HG03354 (cell line): Measurements from ENCODE around the gene RBM14.
"Not testable (repeated sequence)": the region's sequence is repeated elsewhere in the genome, so short reads cannot be mapped to it uniquely, and the experiment has no call there.

Source experiments
- ATAC-seq: cut with Tn5 transposase; IDR thresholded peaks from one replicate; pipeline ENCODE4 v1.9.1; 2021; ENCODE audit warnings: mild to moderate bottlenecking; ENCODE audit not compliant: unreplicated experiment, poor library complexity, severe bottlenecking

The RBM14 gene

DNA sequence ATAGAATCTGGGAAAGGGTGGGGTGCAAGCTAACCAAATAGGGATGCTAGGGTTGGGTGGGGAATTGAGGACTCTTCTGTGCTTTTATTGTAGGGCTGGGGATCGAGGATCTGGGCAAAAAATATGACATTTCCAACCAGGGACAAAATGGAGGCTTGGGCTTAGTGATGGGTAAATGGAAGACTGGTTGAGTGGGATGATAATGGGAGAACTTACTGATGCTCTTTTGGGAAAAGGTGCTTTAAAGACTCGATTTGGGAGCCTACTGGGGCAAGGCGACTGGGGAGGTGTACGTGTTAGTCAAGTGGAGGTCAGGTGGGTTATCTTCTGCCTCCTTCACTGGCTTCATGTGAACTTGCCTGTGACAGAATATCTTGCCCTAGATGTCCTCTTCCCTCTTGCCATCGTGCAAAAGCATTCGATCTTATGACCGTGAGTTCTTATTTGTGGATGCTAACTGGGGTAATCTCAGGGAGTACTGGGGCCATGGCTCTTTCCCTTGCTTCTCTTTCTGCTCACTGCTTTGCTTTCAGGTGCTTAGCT lies 11.7 kb downstream of the RBM14 start:
- no peak for ATAC-seq

DNA sequence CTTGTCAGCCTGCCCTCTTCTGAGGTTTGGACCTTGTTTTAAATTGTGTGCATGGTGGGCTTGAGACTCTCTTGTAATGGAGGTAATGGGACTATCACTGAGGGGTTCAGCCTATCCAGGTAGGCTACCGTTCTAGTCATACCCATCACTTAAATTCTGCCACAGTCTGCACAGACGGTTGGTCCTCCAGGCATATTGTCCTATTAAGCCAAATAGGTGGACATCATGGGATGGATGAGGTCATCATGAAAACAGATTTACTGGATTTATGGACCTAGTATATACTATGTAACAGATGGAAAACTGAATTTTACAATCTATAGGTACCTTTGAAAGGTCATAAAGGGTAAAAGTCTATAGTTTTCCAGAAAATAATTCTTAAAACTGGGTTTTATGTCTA lies 12.9 kb downstream of the RBM14 start:
- no peak for ATAC-seq

DNA sequence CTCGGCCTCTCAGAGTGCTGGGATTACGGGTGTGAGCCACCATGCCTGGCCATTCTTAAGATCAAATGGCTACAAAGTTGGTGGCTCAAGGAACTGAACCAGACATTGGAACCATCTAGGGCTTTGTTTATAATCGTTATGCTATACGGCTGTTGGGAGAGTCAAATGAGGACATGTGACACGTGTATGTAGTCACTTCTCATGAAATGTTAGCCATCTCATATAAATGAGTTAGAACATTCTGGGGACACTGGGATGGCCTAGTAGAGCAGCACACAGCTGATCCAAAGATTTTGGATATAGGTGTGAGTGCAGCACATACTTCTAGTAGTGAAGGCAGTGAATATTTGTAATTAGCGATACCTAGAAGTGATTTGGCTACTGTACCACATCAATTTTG lies 15.5 kb downstream of the RBM14 start:
- ATAC-seq = no peak

GRCh38 chr11:66632952-66633351 lies 16.5 kb downstream of the RBM14 start:
- no peak for ATAC-seq

- ATAC-seq = no peak
Observed at GRCh38 chr11:66636411-66636810, 20.0 kb downstream of the RBM14 start.

DNA sequence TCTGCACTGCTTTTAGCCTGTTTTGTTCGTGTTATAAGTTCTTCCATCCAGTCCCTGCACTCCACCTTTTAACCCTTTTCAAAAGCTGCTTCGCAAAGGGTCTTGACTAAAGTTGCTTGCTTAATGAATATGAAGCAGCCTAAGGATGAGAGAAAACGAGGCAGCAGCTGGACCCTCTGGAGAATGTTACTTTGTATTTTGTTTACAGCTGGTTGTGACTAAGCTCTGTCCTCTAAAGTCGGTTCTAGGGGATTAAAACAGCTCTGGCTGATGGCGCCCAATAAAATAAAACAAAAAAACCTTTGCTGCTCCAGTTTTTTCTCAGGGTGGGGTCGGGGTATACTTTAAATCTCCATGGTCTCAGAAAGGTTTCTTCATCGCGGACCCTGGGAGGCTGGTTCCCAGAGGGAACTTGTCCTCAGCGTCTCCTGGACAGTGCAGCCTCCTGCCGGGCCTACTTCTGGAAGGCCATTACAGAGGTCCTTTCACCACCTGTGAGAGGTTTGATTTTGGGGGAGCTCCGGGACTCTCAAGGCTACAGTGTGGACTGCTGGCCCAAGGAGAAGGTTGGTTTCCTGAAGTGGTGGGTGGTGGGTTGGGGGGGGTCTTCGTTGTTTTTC lies 21.2 kb downstream of the RBM14 start:
- no peak for ATAC-seq

DNA sequence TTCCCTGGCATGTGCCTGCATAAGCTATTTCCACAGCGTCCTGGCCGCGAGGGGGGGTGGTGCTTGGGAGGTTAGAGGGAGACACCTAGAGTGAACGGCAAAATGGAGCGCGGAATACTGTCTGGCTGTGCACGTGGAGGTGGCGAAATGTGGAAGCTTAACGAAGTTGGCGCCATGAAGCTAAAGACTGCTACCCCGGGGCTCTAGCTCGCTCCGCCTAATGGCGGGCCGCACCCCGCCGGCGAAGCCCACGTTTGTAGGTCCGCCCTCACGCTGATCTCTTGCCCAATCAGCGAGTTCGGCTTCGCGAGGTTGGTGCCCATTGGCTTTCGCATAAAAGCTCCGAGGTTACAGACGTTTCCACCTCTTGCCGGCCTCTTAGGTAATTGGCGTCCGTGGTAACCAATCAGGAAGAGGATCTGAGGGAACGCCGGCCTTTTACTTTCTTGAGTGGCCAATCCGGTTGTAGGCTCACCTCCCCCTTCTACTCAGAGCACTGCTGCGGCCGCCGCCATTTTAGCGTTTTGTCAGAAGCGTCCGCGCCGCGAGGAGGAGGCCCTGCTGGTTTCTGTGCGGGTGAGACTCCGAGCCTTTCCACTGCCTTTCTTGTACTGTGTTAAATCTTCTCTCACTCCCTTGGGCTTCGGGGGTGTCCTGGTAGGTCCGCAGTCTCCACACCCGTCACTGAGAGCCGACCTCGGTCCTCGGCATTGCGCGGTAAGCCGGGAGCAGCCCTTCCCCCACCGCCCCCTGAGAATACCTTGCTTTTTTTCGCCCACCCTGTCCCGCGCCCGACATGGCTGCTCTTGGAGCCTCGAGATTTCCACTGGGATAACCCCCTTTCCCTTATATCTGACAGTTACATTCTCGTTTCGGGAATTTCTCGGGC lies 22.0 kb downstream of the RBM14 start, which contains the start of gene RBM4:
TSS of gene RBM4 (plus strand) at position 527 of the 889 bp plus-strand sequence. CDS start 1,009 bp downstream, outside the sequence.
- peak; percentile 93 for ATAC-seq

DNA sequence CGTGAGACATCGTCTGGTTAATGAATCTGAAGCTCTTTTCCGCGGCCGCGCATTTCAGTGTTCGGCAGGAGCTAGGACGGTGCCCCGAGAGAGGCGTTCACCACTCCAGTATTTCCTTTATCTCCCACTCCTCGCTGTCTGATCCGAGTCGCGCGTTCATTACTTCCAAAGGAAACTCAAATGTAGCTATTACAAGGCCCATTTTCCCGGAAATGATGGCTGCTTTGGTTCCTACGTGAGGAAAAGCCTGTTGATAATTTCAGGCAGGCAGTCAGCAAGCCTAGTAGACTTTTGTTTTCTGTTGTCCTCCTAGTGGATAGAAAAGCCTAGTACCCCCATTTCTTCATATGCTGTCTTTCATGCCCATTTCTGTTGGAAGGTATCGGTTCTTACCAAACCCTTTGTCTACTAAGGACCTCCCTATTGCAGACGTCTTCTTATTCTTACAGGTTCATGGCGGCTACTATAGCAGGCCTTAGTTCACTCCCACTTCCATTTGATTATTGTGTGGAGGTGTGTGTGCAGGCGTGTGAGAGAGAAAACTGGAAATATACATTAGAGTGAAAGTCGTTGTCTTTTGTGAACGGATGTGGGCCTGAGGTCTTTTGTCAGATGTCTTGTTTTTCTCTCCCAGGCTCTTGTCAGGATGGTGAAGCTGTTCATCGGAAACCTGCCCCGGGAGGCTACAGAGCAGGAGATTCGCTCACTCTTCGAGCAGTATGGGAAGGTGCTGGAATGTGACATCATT lies 22.8 kb downstream of the RBM14 start:
- ATAC-seq = no peak

DNA sequence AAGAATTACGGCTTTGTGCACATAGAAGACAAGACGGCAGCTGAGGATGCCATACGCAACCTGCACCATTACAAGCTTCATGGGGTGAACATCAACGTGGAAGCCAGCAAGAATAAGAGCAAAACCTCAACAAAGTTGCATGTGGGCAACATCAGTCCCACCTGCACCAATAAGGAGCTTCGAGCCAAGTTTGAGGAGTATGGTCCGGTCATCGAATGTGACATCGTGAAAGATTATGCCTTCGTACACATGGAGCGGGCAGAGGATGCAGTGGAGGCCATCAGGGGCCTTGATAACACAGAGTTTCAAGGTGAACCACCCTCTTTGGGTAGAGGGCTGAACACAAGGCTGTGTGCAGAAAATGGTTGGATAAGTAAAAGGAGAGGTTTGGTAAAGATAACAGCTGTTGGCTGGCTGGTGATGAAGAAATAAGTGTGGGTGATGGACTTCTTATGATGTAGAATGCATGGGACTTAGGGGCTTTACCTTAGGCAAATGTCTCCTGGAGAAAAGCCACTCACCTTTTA lies 23.4 kb downstream of the RBM14 start:
- not testable (repeated sequence) for ATAC-seq

GRCh38 chr11:66641834-66642233 lies 25.4 kb downstream of the RBM14 start:
- no peak for ATAC-seq

GRCh38 chr11:66643745-66644437 lies 27.5 kb downstream of the RBM14 start:
- no peak for ATAC-seq

DNA sequence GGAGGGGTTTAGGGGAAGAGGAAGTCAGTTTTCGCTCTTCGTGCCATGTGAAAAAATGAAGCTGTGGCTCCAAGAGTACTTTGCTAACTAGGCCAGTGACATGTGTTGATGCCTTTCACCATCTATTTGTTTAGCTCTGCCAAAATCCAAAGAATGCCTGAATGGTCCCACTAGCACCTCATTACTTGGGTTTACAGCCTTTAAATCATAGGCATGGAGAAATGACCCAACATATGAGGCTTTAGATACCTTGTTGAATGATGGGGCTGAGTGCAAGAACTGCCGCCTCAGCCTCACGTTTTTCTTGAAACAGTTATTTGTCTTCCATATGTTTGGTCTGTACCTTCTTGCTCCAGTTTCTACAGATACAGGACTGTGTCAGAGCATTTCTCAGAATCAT lies 30.4 kb downstream of the RBM14 start:
- no peak for ATAC-seq

DNA sequence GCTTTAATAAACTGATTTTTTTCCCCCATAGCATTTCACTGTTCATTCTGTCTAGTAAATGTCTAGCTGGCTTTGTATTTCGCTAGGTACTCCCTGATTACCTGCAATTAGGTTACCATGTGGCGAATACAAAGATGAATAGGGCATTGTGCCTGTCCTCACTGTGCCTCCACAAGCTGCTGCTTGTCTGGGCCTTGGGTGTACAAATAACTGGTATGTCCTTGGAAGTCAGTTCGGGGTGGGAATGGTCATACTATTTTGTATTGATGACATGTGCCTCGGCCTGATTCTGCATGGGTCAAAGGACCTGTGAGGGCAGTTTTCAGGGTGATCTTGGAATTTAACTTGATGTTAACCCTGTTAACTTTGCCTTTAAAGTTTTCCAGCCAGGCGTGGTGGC lies 33.5 kb downstream of the RBM14 start:
- ATAC-seq = no peak

GRCh38 chr11:66651016-66651415 lies 34.6 kb downstream of the RBM14 start:
- no peak for ATAC-seq

- ATAC-seq = no peak
Observed at GRCh38 chr11:66652651-66653050, 36.2 kb downstream of the RBM14 start.

DNA sequence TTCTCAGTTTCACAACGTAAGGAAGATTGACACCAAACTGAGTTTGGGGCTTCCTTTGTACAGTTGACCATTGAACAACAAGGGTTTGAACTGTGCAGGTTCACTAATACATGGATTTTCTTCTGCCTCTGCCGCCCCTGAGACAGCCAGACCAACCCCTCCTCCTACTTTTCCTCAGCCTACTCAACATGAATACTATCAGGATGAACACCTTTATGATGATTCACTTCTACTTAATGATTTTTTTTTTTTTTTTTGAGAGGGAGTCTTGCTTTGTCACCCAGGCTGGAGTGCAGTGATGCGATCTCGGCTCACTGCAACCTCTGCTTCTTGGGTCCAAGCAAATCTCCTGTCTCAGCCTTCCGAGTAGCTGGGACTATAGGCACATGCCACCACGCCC lies 36.7 kb downstream of the RBM14 start:
- no peak for ATAC-seq

GRCh38 chr11:66659763-66660162 lies 43.3 kb downstream of the RBM14 start:
- ATAC-seq = no peak

- no peak for ATAC-seq
Observed at GRCh38 chr11:66663741-66664296, 47.4 kb downstream of the RBM14 start.

GRCh38 chr11:66665369-66665768 lies 48.9 kb downstream of the RBM14 start:
- ATAC-seq = no peak
